22Rv1 (cell line): ENCODE data around the gene ADCY6.
"Not testable (repeated sequence)": the region's sequence is repeated elsewhere in the genome, so short reads cannot be mapped to it uniquely, and the experiment has no call there.

ENCODE experiments used
- CTCF ChIP-seq: fragments of 450-650 bp; IDR thresholded peaks from 2 replicates; pipeline ENCODE4 v1.5.1; 2017; ENCODE audit warnings: mild to moderate bottlenecking
- ZFX ChIP-seq: fragments of 450-650 bp; IDR thresholded peaks from 2 replicates; pipeline ENCODE4 v1.6.1; 2017; ENCODE audit warnings: antibody characterized with exemption, borderline replicate concordance

GRCh38 chr12:48719002-48719401, 69.9 kb downstream of the ADCY6 start:
- not testable (repeated sequence) for TF ChIP-seq CTCF, ZFX
